K562 (cell line): ENCODE measurements around the gene TDRD3. TPM values are rescaled to one million over a fixed set of nuclear protein-coding genes. Genes with fewer than 3 reads are reported as not detected.

Experiments
- ATAC-seq: fragments of 200-7000 bp; cut with Tn5 transposase; 3 replicates; pipeline ENCODE4 v1.9.1; 2020; ENCODE audit warnings: moderate library complexity
- BruUV-seq: library from RNA; stranded (reverse); fragments of 400-500 nt; replicated peaks from 2 replicates; lab custom pipeline; 2021; lab: Mats Ljungman, UMichigan
- CTCF ChIA-PET: fragments of 300-600 bp; formaldehyde crosslinking; extraction: SDS; loops from one replicate; lab custom pipeline; 2021; ENCODE audit warnings: low intra/inter-chr PET ratio; lab: Yijun Ruan, JAX
- POLR2A ChIA-PET: fragments of 300-600, 350-650 bp; sonication (Branson Sonifier 250); formaldehyde crosslinking; extraction: SDS; loops from one replicate; lab custom pipeline; 2021; ENCODE audit warnings: antibody characterized with exemption, inconsistent platforms; lab: Yijun Ruan, JAX
- DNase-seq, 4 experiments: peaks; one replicate each; pipeline versions ENCODE4 v3.0.0 to v3.0.0-alpha.2; 2011 to 2018; ENCODE audit warnings: low spot score in 3 of 4, mixed read lengths in 3 of 4; ENCODE audit errors: extremely low read depth in 1 of 4
- FAIRE-seq: peaks from 2 replicates; lab custom pipeline; 2011; peaks lifted over from hg19 to GRCh38; lab: Jason Lieb, UNC
- H2AFZ ChIP-seq: 2 replicates; pipeline ENCODE4 v1.6.0; 2011; ENCODE audit warnings: low read depth, low read length, control low read depth, inconsistent platforms
- H3K27ac ChIP-seq: fragments of 200-600 bp; 3 replicates; pipeline ENCODE4 v1.8.0; 2011; ENCODE audit warnings: low read depth, mild to moderate bottlenecking, control low read depth, inconsistent platforms, low read length, moderate library complexity, mixed read lengths; ENCODE audit errors: extremely low read depth
- H3K27me3 ChIP-seq, 2 experiments: fragments of 300-600 bp in 1 of 2; 2 replicates in 1 of 2; 3 replicates in 1 of 2; pipeline versions ENCODE4 v1.6.0 to v1.8.0; 2011; ENCODE audit warnings: inconsistent platforms in 2 of 2, low read length in 2 of 2, mild to moderate bottlenecking in 1 of 2, mixed read lengths in 1 of 2, moderate library complexity in 1 of 2; ENCODE audit not compliant: control insufficient read depth in 2 of 2, insufficient read depth in 2 of 2
- H3K36me3 ChIP-seq: fragments of 300-600 bp; 3 replicates; pipeline ENCODE4 v1.8.0; 2011; ENCODE audit warnings: mild to moderate bottlenecking, low read length, inconsistent platforms; ENCODE audit not compliant: control insufficient read depth, insufficient read depth
- H3K4me1 ChIP-seq, 2 experiments: fragments of 200-600 bp in 1 of 2; replicated peaks in 1 of 2; 2 replicates in 1 of 2; 3 replicates in 1 of 2; pipeline versions ENCODE4 v1.5.1 to v1.8.0; 2011; ENCODE audit warnings: inconsistent platforms in 2 of 2, low read length in 2 of 2, mild to moderate bottlenecking in 1 of 2, mixed read lengths in 1 of 2, moderate library complexity in 1 of 2; ENCODE audit not compliant: control insufficient read depth in 2 of 2, insufficient read depth in 2 of 2
- H3K4me2 ChIP-seq: 2 replicates; pipeline ENCODE4 v1.6.1; 2011; ENCODE audit warnings: low read length, control low read depth, inconsistent platforms, mixed read lengths; ENCODE audit not compliant: insufficient read depth
- H3K4me3 ChIP-seq: fragments of 200-600 bp; sonication (generic), shearing (Covaris generic); 2 replicates; pipeline ENCODE4 v1.5.1; 2016; ENCODE audit warnings: control low read depth, inconsistent platforms
- H3K79me2 ChIP-seq: fragments of 200-600 bp; 3 replicates; pipeline ENCODE4 v1.8.0; 2011; ENCODE audit warnings: low read length, inconsistent platforms; ENCODE audit not compliant: control insufficient read depth, insufficient read depth
- H3K9ac ChIP-seq, 2 experiments: 2 replicates each; pipeline versions ENCODE4 v1.6.0 to v1.6.1; 2011; ENCODE audit warnings: low read depth in 2 of 2, low read length in 2 of 2, control low read depth in 1 of 2, inconsistent platforms in 1 of 2, mild to moderate bottlenecking in 1 of 2, mixed read lengths in 1 of 2; ENCODE audit not compliant: insufficient read depth in 1 of 2
- H3K9me1 ChIP-seq: one replicate; pipeline ENCODE4 v1.6.0; 2011; ENCODE audit warnings: inconsistent platforms, mild to moderate bottlenecking, low read length, moderate library complexity; ENCODE audit not compliant: control insufficient read depth, insufficient read depth
- H3K9me3 ChIP-seq: replicated peaks from 2 replicates; pipeline ENCODE4 v1.5.1; 2011; ENCODE audit warnings: low read depth, low read length, inconsistent platforms; ENCODE audit not compliant: control insufficient read depth, insufficient read depth
- H4K20me1 ChIP-seq: replicated peaks from 2 replicates; pipeline ENCODE4 v1.6.1; 2011; ENCODE audit warnings: low read length, inconsistent platforms, mixed read lengths; ENCODE audit not compliant: control insufficient read depth, insufficient read depth
- ATF1 ChIP-seq, 2 experiments: fragments of 450-650 bp in 1 of 2; IDR thresholded peaks; 2 replicates each; pipeline ENCODE4 v1.6.1; 2016; ENCODE audit warnings: missing compliant biosample characterization in 1 of 2, missing genetic modification characterization in 1 of 2
- DIDO1 ChIP-seq: fragments of 450-650 bp; IDR thresholded peaks from 2 replicates; pipeline ENCODE4 v1.6.1; 2016; ENCODE audit warnings: low read depth, missing biosample characterization, missing genetic modification characterization
- FIP1L1 ChIP-seq: fragments of 200-400 bp; formaldehyde crosslinking; IDR thresholded peaks from 2 replicates; pipeline ENCODE4 v1.6.1; 2018; ENCODE audit warnings: mild to moderate bottlenecking, low read depth, low read length; ENCODE audit not compliant: poor library complexity, severe bottlenecking
- KAT7 ChIP-seq: sonication (generic); formaldehyde crosslinking; IDR thresholded peaks from 2 replicates; pipeline ENCODE4 v1.8.0; 2022; ENCODE audit warnings: missing genetic modification reagents, mild to moderate bottlenecking, borderline replicate concordance
- POU5F1 ChIP-seq: fragments of 150-350 bp; IDR thresholded peaks from 2 replicates; pipeline ENCODE4 v1.6.1; 2014; ENCODE audit warnings: borderline replicate concordance, low read length, low read depth, mild to moderate bottlenecking; ENCODE audit not compliant: partially characterized antibody
- RBFOX2 ChIP-seq: fragments of 200-400 bp; formaldehyde crosslinking; IDR thresholded peaks from 2 replicates; pipeline ENCODE4 v1.6.1; 2017; ENCODE audit warnings: low read depth, mild to moderate bottlenecking, low read length, moderate library complexity
- RBM15 ChIP-seq: fragments of 200-400 bp; formaldehyde crosslinking; IDR thresholded peaks from 2 replicates; pipeline ENCODE4 v1.6.1; 2018; ENCODE audit warnings: mild to moderate bottlenecking, low read length, moderate library complexity; ENCODE audit not compliant: insufficient read depth
- RBM25 ChIP-seq: fragments of 200-400 bp; formaldehyde crosslinking; IDR thresholded peaks from 2 replicates; pipeline ENCODE4 v1.6.1; 2018; ENCODE audit warnings: low read length, low read depth, moderate library complexity; ENCODE audit not compliant: severe bottlenecking
- ZC3H4 ChIP-seq: sonication (generic); formaldehyde crosslinking; IDR thresholded peaks from 2 replicates; pipeline ENCODE4 v1.9.0; 2021; ENCODE audit warnings: missing genetic modification reagents, borderline replicate concordance
- ZNF41 ChIP-seq: fragments of 250-450 bp; sonication (Bioruptor Pico); conservative IDR thresholded peaks from 2 replicates; pipeline ENCODE4 v1.4.0; 2020; ENCODE audit warnings: mild to moderate bottlenecking
- WGBS: fragments of 100-300 bp; shearing (Covaris generic); methylation state at CpG from one replicate; pipeline ENCODE4 v1.1.6; 2016; ENCODE audit warnings: low coverage, mixed read lengths; ENCODE audit not compliant: insufficient coverage; ENCODE audit errors: missing lambda C conversion rate; 5-methylcytosine and 5-hydroxymethylcytosine counted together
- in situ Hi-C: fragments of 300-500 bp; cut with MboI; formaldehyde crosslinking; loops from 4 replicates; pipeline ENCODE4 v1.15.0; 2018; ENCODE audit warnings: inconsistent platforms, mixed read lengths
- intact Hi-C: fragments of 100-400 bp; cut with micrococcal nuclease; formaldehyde crosslinking; loops from 2 replicates; pipeline ENCODE4 v1.14.2; 2022
- polyA plus RNA-seq, 8 experiments: library from polyadenylated mRNA; depleted of rRNA in 4 of 8; stranded (reverse) in 5 of 8; unstranded in 3 of 8; fragments of >200 nt; fragmentation: Nextera tagmentation in 2 of 8; fragmentation: Illumina TruSeq in 1 of 8; extraction: Ambion mirVana in 2 of 8; extraction: Trizol in 1 of 8; gene quantifications; 2 replicates each; pipeline versions ENCODE4 v1.2.1 to v1.2.3, GENCODE V29; 2011 to 2014; ENCODE audit warnings: inconsistent platforms in 1 of 8, missing spikeins in 1 of 8
- total RNA-seq, 7 experiments: library from RNA; depleted of rRNA in 6 of 7; stranded (reverse); fragments of >200 nt in 6 of 7; fragmentation: Illumina TruSeq in 2 of 7; extraction: Trizol in 2 of 7; gene quantifications; 2 replicates each; pipeline versions ENCODE4 v1.2.1 to v1.2.3, GENCODE V29; 2011 to 2021; ENCODE audit warnings: low replicate concordance in 1 of 7
- TF ChIP-seq, protein P1 (sequence below): fragments of 250-450 bp; sonication (Bioruptor Pico); IDR thresholded peaks from 2 replicates; pipeline ENCODE4 v1.4.0; 2020; ENCODE audit warnings: mild to moderate bottlenecking, moderate library complexity, borderline replicate concordance
- TF ChIP-seq, protein P2 (sequence below): fragments of 450-650 bp; formaldehyde crosslinking; IDR thresholded peaks from 2 replicates; pipeline ENCODE4 v1.4.0; 2022; ENCODE audit warnings: missing genetic modification characterization

TDRD3 gene
- total and polyA plus RNA-seq, 9 of the 15 experiments (the other 6 are each of a cell fraction or from before 2014, with no cell fraction given) = 3.6 to 16.4 (median 9.5) TPM

DNA sequence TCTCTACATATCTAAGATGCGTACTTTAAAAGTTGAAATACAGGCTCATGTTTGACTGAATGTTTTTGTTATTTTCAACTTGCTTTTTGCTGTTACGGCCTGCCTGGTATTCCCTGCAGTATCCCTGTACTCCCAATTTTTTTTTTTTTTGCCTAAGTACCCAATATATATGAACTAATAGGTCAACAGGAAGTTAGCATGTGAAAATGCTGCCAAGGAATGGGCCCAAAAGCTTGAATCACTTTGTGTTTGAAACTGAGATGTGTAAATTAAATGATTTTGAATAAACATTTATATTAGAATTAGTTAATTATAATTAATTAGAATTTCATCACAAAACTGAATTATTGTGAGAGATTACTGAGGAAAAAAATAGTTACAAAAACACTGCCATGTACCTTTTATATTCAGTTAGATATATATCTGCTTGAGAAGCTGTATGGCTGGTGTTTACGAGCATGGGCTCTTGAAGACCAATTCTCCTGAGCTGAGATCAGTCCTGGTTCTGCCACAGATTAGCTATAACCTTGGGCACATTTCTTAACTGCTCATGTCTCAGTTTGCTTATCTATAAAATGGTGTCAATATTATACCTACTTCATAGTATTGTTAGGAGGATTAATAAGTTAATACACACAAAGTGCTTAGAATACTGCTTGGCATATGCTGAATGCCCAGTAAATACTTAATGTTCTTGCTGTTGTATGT lies 16.0 kb downstream of the TDRD3 start:
- ChIA-PET CTCF (no interaction called here), POLR2A (no interaction called here)
- WGBS = 90% methylated on average over 3 of the region's 3 CpGs
- in situ Hi-C loops (no loop called here), intact Hi-C loops (no loop called here)
- H3K36me3 ChIP-seq = no peaks in the 10 kb centered on the region
- no peak for TF ChIP-seq RBM25
- TF ChIP-seq DIDO1 (tag) = no peak
- TF ChIP-seq RBFOX2 = no peak
- TF ChIP-seq FIP1L1 = no peak
- no peak overlapping the region for H3K9ac ChIP-seq
- no peak overlapping the region for H2AFZ ChIP-seq
- DNase-seq (no peak), ATAC-seq (no peak), FAIRE-seq (no peak)
- no peaks in the 10 kb centered on the region for H3K9me3 ChIP-seq
- no peaks in the 10 kb centered on the region for H3K27me3 ChIP-seq
- no peak overlapping the region for H3K4me3 ChIP-seq
- H3K9me1 ChIP-seq = no peaks in the 10 kb centered on the region
- H3K4me2 ChIP-seq = no peak overlapping the region
- no peaks in the 10 kb centered on the region for H4K20me1 ChIP-seq
- no peaks in the 10 kb centered on the region for H3K4me1 ChIP-seq
- H3K27ac ChIP-seq = no peak overlapping the region
- H3K79me2 ChIP-seq = peaks cover 14% of the 10 kb centered on the region
- BruUV-seq = no TSS peak

DNA sequence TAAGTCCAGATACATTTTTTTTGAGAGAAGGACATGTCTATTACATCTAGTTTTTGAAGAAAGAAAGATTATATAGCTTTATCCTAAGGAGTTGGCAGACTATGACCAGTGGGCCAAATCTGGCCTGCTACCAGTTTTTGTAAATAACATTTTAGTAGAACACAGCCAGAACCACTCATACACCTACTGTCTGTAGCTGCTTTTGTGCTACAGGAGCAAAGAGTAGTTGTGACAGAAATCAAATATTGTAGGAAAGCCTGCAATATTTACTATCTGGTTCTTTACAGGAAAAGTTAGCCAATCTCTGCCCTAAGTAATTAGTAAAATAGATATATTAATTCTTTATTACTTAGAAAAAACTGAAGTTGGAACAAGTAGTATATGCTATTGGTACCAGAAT lies 17.2 kb downstream of the TDRD3 start:
- no peaks in the 10 kb centered on the region for H3K36me3 ChIP-seq
- no peak overlapping the region for H3K4me3 ChIP-seq
- H3K79me2 ChIP-seq = peaks cover 14% of the 10 kb centered on the region
- H3K9me1 ChIP-seq = no peaks in the 10 kb centered on the region
- FAIRE-seq (no peak), ATAC-seq (no peak), DNase-seq (no peak)
- no TSS peak for BruUV-seq
- intact Hi-C loops (no loop called here), in situ Hi-C loops (no loop called here)
- no peaks in the 10 kb centered on the region for H3K4me1 ChIP-seq
- CTCF ChIA-PET = no interaction called here
- H3K27ac ChIP-seq = no peak overlapping the region
- H2AFZ ChIP-seq = no peak overlapping the region
- no peaks in the 10 kb centered on the region for H4K20me1 ChIP-seq
- no peak overlapping the region for H3K4me2 ChIP-seq
- H3K27me3 ChIP-seq = no peaks in the 10 kb centered on the region
- H3K9ac ChIP-seq = no peak overlapping the region
- POLR2A ChIA-PET = no interaction called here
- H3K9me3 ChIP-seq = no peaks in the 10 kb centered on the region; the same call in 1 of the 2 replicates
- TF ChIP-seq POU5F1 (no peak), ZNF41 (CRISPR knock-in tag) (no peak), ATF1 (CRISPR knock-in tag; IDR thresholded peaks at IDR 0.05) (no peak), ATF1 (tag; IDR thresholded peaks at IDR 0.05) (no peak), RBM15 (no peak), ZC3H4 (CRISPR knock-in tag) (no peak), KAT7 (CRISPR knock-in tag) (no peak)
- TF ChIP-seq, protein P1, sequence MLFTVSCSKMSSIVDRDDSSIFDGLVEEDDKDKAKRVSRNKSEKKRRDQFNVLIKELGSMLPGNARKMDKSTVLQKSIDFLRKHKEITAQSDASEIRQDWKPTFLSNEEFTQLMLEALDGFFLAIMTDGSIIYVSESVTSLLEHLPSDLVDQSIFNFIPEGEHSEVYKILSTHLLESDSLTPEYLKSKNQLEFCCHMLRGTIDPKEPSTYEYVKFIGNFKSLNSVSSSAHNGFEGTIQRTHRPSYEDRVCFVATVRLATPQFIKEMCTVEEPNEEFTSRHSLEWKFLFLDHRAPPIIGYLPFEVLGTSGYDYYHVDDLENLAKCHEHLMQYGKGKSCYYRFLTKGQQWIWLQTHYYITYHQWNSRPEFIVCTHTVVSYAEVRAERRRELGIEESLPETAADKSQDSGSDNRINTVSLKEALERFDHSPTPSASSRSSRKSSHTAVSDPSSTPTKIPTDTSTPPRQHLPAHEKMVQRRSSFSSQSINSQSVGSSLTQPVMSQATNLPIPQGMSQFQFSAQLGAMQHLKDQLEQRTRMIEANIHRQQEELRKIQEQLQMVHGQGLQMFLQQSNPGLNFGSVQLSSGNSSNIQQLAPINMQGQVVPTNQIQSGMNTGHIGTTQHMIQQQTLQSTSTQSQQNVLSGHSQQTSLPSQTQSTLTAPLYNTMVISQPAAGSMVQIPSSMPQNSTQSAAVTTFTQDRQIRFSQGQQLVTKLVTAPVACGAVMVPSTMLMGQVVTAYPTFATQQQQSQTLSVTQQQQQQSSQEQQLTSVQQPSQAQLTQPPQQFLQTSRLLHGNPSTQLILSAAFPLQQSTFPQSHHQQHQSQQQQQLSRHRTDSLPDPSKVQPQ (CRISPR knock-in tag) = no peak
- TF ChIP-seq, protein P2, sequence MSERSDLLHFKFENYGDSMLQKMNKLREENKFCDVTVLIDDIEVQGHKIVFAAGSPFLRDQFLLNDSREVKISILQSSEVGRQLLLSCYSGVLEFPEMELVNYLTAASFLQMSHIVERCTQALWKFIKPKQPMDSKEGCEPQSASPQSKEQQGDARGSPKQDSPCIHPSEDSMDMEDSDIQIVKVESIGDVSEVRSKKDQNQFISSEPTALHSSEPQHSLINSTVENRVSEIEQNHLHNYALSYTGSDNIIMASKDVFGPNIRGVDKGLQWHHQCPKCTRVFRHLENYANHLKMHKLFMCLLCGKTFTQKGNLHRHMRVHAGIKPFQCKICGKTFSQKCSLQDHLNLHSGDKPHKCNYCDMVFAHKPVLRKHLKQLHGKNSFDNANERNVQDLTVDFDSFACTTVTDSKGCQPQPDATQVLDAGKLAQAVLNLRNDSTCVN (CRISPR knock-in tag) = no peak
